Neuronal stem cell (in vitro differentiated cells): Measurements from ENCODE around the gene ADO.

ENCODE experiments used
- DNase-seq: peaks from one replicate; pipeline ENCODE4 v3.0.0-alpha.2; 2013; ENCODE audit warnings: low spot score
- H2AFZ ChIP-seq: one replicate; pipeline ENCODE4 v1.6.1; 2013; ENCODE audit warnings: mild to moderate bottlenecking, low read length, inconsistent platforms
- H2AK5ac ChIP-seq: 2 replicates; pipeline ENCODE4 v1.6.1; 2013; ENCODE audit warnings: low read depth, mild to moderate bottlenecking, inconsistent platforms, low read length, moderate library complexity, mixed read lengths
- H2BK120ac ChIP-seq: 2 replicates; pipeline ENCODE4 v1.6.1; 2013; ENCODE audit warnings: low read depth, mild to moderate bottlenecking, inconsistent platforms, low read length, moderate library complexity, mixed read lengths
- H2BK12ac ChIP-seq: one replicate; pipeline ENCODE4 v1.6.1; 2013; ENCODE audit warnings: low read length, inconsistent platforms
- H2BK15ac ChIP-seq: 2 replicates; pipeline ENCODE4 v1.6.1; 2013; ENCODE audit warnings: mild to moderate bottlenecking, low read length, inconsistent platforms, mixed read lengths
- H2BK5ac ChIP-seq: one replicate; pipeline ENCODE4 v1.6.1; 2013; ENCODE audit warnings: inconsistent platforms, mild to moderate bottlenecking, low read length, moderate library complexity
- H3K14ac ChIP-seq: one replicate; pipeline ENCODE4 v1.6.1; 2013; ENCODE audit warnings: low read length, inconsistent platforms
- H3K18ac ChIP-seq: 2 replicates; pipeline ENCODE4 v1.6.1; 2013; ENCODE audit warnings: low read length, inconsistent platforms
- H3K23ac ChIP-seq: 2 replicates; pipeline ENCODE4 v1.6.1; 2013; ENCODE audit warnings: low read depth, mild to moderate bottlenecking, mixed read lengths, low read length, inconsistent platforms; ENCODE audit not compliant: poor library complexity
- H3K27ac ChIP-seq: replicated peaks from 3 replicates; pipeline ENCODE4 v1.5.1; 2013; ENCODE audit warnings: low read length, inconsistent platforms
- H3K27me3 ChIP-seq, 3 experiments: 2 replicates each; pipeline ENCODE4 v1.6.1; 2013; ENCODE audit warnings: low read length in 3 of 3, mild to moderate bottlenecking in 2 of 3, inconsistent platforms in 1 of 3, low read depth in 1 of 3, mixed read lengths in 1 of 3, moderate library complexity in 1 of 3; ENCODE audit not compliant: control insufficient read depth in 3 of 3, insufficient read depth in 3 of 3
- H3K36me3 ChIP-seq, 2 donors: replicated peaks in 1 of 2; 2 replicates each; pipeline ENCODE4 v1.6.1; 2013; ENCODE audit warnings: low read length in 2 of 2; ENCODE audit not compliant: control insufficient read depth in 2 of 2, insufficient read depth in 2 of 2
- H3K4ac ChIP-seq: 2 replicates; pipeline ENCODE4 v1.6.1; 2013; ENCODE audit warnings: inconsistent platforms, mild to moderate bottlenecking, low read length, moderate library complexity
- H3K4me1 ChIP-seq, 2 donors: 1 replicate in 1 of 2; 2 replicates in 1 of 2; pipeline ENCODE4 v1.6.1; 2013; ENCODE audit warnings: low read length in 2 of 2, low read depth in 1 of 2; ENCODE audit not compliant: control insufficient read depth in 2 of 2, insufficient read depth in 1 of 2
- H3K4me2 ChIP-seq: one replicate; pipeline ENCODE4 v1.6.1; 2013; ENCODE audit warnings: mild to moderate bottlenecking, low read length, inconsistent platforms; ENCODE audit not compliant: insufficient read depth, poor library complexity, severe bottlenecking
- H3K4me3 ChIP-seq, 2 donors: 2 replicates each; pipeline ENCODE4 v1.5.1; 2013; ENCODE audit warnings: low read length in 2 of 2, mild to moderate bottlenecking in 2 of 2, inconsistent platforms in 1 of 2, moderate library complexity in 1 of 2
- H3K79me1 ChIP-seq: one replicate; pipeline ENCODE4 v1.6.1; 2013; ENCODE audit warnings: low read depth, mild to moderate bottlenecking, inconsistent platforms, low read length, moderate library complexity
- H3K9ac ChIP-seq: one replicate; pipeline ENCODE4 v1.6.1; 2013; ENCODE audit warnings: mild to moderate bottlenecking, low read depth, low read length, inconsistent platforms; ENCODE audit not compliant: poor library complexity
- H3K9me3 ChIP-seq, 2 donors: replicated peaks in 1 of 2; 2 replicates each; pipeline versions ENCODE3 to v1.6.1; 2013; ENCODE audit warnings: low read length in 2 of 2, mild to moderate bottlenecking in 2 of 2, inconsistent platforms in 1 of 2, low read depth in 1 of 2, mixed read lengths in 1 of 2, moderate library complexity in 1 of 2; ENCODE audit not compliant: control insufficient read depth in 2 of 2, insufficient read depth in 1 of 2
- H4K8ac ChIP-seq: one replicate; pipeline ENCODE4 v1.6.1; 2013; ENCODE audit warnings: low read depth, mild to moderate bottlenecking, inconsistent platforms, low read length, moderate library complexity
- H4K91ac ChIP-seq: one replicate; pipeline ENCODE4 v1.6.1; 2013; ENCODE audit warnings: low read length, low read depth, mild to moderate bottlenecking, inconsistent platforms; ENCODE audit not compliant: poor library complexity
- WGBS, 2 donors: extraction: QIAGEN DNeasy Blood & Tissue Kit; methylation state at CpG; one replicate each; pipeline ENCODE4 v1.1.7; 2013; ENCODE audit warnings: missing lambda C conversion rate in 2 of 2, mixed read lengths in 1 of 2; ENCODE audit not compliant: insufficient read length in 2 of 2, insufficient replicate concordance in 1 of 2; ENCODE audit errors: extremely low coverage in 2 of 2; 5-methylcytosine and 5-hydroxymethylcytosine counted together

ADO gene

DNA sequence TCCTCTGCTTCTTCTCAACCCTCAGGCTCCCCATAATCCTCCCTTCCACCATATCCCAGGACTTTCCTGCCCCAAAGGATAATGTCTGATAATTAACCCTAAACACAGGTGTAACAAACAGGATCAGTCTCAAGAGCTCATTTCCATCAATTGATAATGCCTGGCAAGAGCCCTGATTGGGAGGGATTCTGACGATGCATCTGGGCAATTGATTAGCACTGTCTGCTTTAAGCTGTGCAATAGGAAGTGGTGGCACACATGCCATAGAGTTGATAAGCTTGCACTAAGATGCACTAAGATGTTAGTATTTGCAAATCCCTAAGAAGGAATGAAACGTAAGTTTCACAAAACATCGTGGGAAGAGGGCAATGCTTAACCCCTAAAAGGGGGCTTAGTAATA, 39.1 kb downstream of the ADO start:
- no peak overlapping the region for H2BK5ac ChIP-seq
- no peak for DNase-seq
- H2BK120ac ChIP-seq = no peak overlapping the region
- H2AK5ac ChIP-seq = no peak overlapping the region
- no peaks in the 10 kb centered on the region for H3K79me1 ChIP-seq
- H3K36me3 ChIP-seq = no peaks in the 10 kb centered on the region
- no peak overlapping the region for H3K14ac ChIP-seq
- no peaks in the 10 kb centered on the region for H3K9me3 ChIP-seq
- no peak overlapping the region for H4K91ac ChIP-seq
- no peak overlapping the region for H3K23ac ChIP-seq
- no peak overlapping the region for H3K27ac ChIP-seq
- H3K18ac ChIP-seq = no peak overlapping the region
- H3K4ac ChIP-seq = no peak overlapping the region
- no peaks in the 10 kb centered on the region for H3K27me3 ChIP-seq
- H2BK15ac ChIP-seq = no peak overlapping the region
- no peaks in the 10 kb centered on the region for H3K4me1 ChIP-seq
- no peak overlapping the region for H3K9ac ChIP-seq
- no peak overlapping the region for H3K4me3 ChIP-seq
- no CpG with 5 or more reads among the region's 3 CpGs for WGBS, 2 donors
- no peak overlapping the region for H3K4me2 ChIP-seq
- no peak overlapping the region for H4K8ac ChIP-seq
- H2AFZ ChIP-seq = no peak overlapping the region
- H2BK12ac ChIP-seq = no peak overlapping the region

DNA sequence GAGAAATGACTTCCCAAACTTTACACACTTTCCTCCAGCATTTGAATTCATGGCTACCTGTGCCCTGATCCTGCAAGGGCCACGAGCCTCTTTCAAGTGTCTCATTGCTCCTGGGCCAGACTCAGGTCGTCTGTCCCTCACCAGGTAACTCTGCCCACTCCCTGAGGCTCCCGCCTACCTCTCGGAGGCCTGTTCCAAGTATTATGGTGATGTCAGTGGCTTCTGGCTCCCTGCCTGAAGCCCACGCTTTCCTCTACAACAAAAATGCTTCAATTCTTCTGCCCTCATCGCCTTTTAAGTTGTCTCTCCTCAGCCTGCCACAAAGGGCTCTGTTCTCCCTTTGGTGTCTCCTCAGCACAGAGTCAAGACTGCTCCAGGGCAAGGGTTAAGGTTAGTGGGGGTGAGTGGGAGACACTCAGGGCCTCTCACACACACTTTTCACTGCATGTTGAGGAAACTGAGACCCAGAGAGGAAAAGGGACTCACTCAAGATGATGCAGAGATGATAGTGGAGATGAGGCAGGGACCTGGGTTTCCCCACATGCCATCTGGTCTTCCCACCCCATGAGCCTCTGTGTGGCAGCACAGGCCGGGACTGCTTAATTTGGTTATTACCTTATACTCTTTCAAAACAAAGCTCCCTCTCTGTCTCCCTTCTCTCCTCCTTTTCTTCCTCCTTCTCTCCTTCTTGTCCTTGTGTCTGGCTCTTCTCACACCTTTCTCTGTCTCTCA, 39.9 kb downstream of the ADO start:
- no peak overlapping the region for H2AFZ ChIP-seq
- no peak overlapping the region for H3K4ac ChIP-seq
- H2BK5ac ChIP-seq = no peak overlapping the region
- H3K4me3 ChIP-seq = no peak overlapping the region
- no peak for DNase-seq
- no peak overlapping the region for H3K4me2 ChIP-seq
- no peaks in the 10 kb centered on the region for H3K9me3 ChIP-seq
- H3K9ac ChIP-seq = no peak overlapping the region
- H3K79me1 ChIP-seq = no peaks in the 10 kb centered on the region
- H2BK12ac ChIP-seq = no peak overlapping the region
- H3K23ac ChIP-seq = no peak overlapping the region
- H3K4me1 ChIP-seq = no peaks in the 10 kb centered on the region
- H2BK15ac ChIP-seq = no peak overlapping the region
- no peak overlapping the region for H4K91ac ChIP-seq
- H3K18ac ChIP-seq = no peak overlapping the region
- H3K36me3 ChIP-seq = no peaks in the 10 kb centered on the region
- WGBS, 2 donors = no CpG with 5 or more reads among the region's 7 CpGs
- H2AK5ac ChIP-seq = no peak overlapping the region
- H4K8ac ChIP-seq = no peak overlapping the region
- H3K14ac ChIP-seq = no peak overlapping the region
- no peak overlapping the region for H3K27ac ChIP-seq
- no peak overlapping the region for H2BK120ac ChIP-seq
- no peaks in the 10 kb centered on the region for H3K27me3 ChIP-seq

DNA sequence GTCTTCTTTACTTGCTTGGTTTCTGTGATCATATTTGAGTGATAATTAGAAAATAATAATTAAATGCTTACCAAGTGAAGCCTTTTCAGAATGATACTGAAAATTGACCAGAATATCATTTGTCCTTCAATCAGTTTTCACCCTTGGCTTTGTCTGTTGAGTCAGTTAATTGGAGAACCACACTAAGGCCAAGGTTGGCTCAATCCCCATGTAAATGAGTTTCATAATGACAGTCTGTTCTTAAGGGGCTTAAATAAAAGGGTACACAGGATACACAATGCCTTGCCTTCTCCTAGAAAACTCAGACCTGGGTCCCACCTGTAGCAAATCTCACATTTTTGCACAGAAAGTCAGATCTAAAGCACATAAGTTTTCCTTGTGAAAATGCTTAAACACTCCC, 42.9 kb downstream of the ADO start:
- no peak overlapping the region for H2BK5ac ChIP-seq
- no peak overlapping the region for H3K4ac ChIP-seq
- DNase-seq = no peak
- H3K18ac ChIP-seq = no peak overlapping the region
- H3K4me2 ChIP-seq = no peak overlapping the region
- no peaks in the 10 kb centered on the region for H3K36me3 ChIP-seq
- H2BK120ac ChIP-seq = no peak overlapping the region
- no peak overlapping the region for H2BK15ac ChIP-seq
- no peak overlapping the region for H3K4me3 ChIP-seq
- H3K4me1 ChIP-seq = no peaks in the 10 kb centered on the region
- H3K23ac ChIP-seq = no peak overlapping the region
- H2AK5ac ChIP-seq = no peak overlapping the region
- no peak overlapping the region for H3K27ac ChIP-seq
- no peaks in the 10 kb centered on the region for H3K79me1 ChIP-seq
- no peak overlapping the region for H2AFZ ChIP-seq
- no peaks in the 10 kb centered on the region for H3K27me3 ChIP-seq
- no peak overlapping the region for H4K91ac ChIP-seq
- no peak overlapping the region for H2BK12ac ChIP-seq
- H3K9me3 ChIP-seq = no peaks in the 10 kb centered on the region
- H3K9ac ChIP-seq = no peak overlapping the region
- no peak overlapping the region for H4K8ac ChIP-seq
- no peak overlapping the region for H3K14ac ChIP-seq

DNA sequence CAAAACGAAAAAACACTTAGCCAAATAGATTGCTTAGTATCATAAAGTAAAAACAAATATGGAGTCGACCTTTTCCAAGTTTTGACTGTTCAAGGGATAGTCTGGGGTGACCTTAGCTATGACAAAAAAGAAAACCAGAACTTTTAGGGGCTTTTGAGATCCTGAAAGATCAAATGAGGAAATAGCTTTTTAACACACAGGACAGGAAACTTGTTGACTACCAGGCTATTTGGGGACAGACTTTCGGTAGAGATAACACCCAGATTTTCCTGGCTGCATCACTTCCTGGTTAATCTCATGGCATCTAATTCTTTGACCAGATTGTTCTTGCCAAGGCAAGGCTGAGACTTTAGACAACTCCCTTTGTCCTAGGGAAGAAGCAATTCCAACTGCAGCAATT, 46.1 kb downstream of the ADO start:
- H3K27ac ChIP-seq = no peak overlapping the region
- H3K4me2 ChIP-seq = no peak overlapping the region
- no peak overlapping the region for H2BK120ac ChIP-seq
- H3K14ac ChIP-seq = no peak overlapping the region
- H3K36me3 ChIP-seq = no peaks in the 10 kb centered on the region
- no peak overlapping the region for H3K18ac ChIP-seq
- H2BK15ac ChIP-seq = no peak overlapping the region
- H3K23ac ChIP-seq = no peak overlapping the region
- H2BK12ac ChIP-seq = no peak overlapping the region
- no peak overlapping the region for H3K4ac ChIP-seq
- H4K91ac ChIP-seq = no peak overlapping the region
- no peak for DNase-seq
- no peaks in the 10 kb centered on the region for H3K4me1 ChIP-seq
- no peaks in the 10 kb centered on the region for H3K9me3 ChIP-seq
- no peaks in the 10 kb centered on the region for H3K79me1 ChIP-seq
- no CpG with 5 or more reads among the region's 3 CpGs for WGBS, 2 donors
- H3K9ac ChIP-seq = no peak overlapping the region
- no peak overlapping the region for H4K8ac ChIP-seq
- H3K27me3 ChIP-seq = no peaks in the 10 kb centered on the region
- no peak overlapping the region for H2BK5ac ChIP-seq
- no peak overlapping the region for H2AK5ac ChIP-seq
- no peak overlapping the region for H3K4me3 ChIP-seq
- H2AFZ ChIP-seq = no peak overlapping the region
